ENCODE results near the gene INSL3. TPM values are rescaled to one million over a fixed set of nuclear protein-coding genes. Genes with fewer than 3 reads are reported as not detected.

The INSL3 gene
- total RNA-seq, 5 donors from 2014 or later (not counting 1 experiment from before 2014, with no cell fraction given) = 4.3 to 8.9 (median 5.4) TPM

DNA sequence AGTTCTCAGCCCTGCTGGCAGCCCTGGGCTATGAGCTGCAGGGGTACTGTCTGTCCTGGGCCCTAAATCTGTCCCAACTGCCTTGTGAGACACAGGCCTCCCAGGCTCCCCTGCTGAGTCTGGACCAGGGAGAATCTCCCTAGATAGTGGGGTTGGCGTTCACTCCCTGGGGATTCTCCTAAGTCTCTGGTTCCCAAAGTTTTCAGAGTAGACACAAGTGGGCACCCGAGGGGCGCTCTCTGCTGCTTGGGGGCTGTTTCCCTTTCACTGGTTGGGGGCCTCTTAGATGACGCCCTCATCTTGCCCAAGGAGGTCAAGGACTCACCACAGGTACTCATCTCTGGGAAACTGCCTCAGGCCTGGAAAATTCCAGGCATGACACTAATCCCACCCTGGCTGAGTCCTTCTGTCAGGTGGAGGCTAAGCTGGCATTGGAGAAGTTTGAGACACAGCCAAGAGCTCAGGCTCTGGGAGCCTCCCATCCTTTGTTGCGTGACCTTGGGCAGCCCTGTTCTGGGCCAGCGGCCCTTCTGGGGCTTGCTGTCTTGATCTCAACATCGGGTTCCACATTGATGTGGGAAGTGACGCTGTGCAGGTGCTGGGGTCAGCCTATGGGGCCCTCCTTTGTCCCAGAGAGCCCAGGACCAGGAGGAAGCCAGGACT lies 42.3 kb upstream of the INSL3 start:
- Histone ChIP-seq H3K36me3 (ENCODE audit: control insufficient read depth in 2 of 2, extremely low read depth in 1 of 2, insufficient read depth in 1 of 2, low read length in 1 of 2) (peaks cover 18 to 47% of the 10 kb centered on the region in 2 donors), H3K4me1 (ENCODE audit: control insufficient read depth in 1 of 2, extremely low read depth in 1 of 2, insufficient read depth in 2 of 2, low read length in 2 of 2) (peaks cover 7 to 34% of the 10 kb centered on the region in 2 experiments), H3K27ac (ENCODE audit: low read length) (no peak overlapping the region), H3K4me3 (ENCODE audit: control insufficient read depth in 1 of 2, extremely low read depth in 1 of 2, low read length in 1 of 2) (no peak overlapping the region), H3K27me3 (replicated peaks in 1 of 2; ENCODE audit: control insufficient read depth in 2 of 2, extremely low read depth in 1 of 2, insufficient read depth in 2 of 2, low read length in 1 of 2) (no peaks in the 10 kb centered on the region), H3K9me3 (no peaks in the 10 kb centered on the region)
- WGBS (ENCODE audit: insufficient coverage) = 91% methylated on average over 7 of the region's 8 CpGs
- ChIA-PET CTCF (interaction anchor here in 1 of 2 donors (1.5 kb wide), 1 partner anchor 69 kb away, joined by 4 read pairs; the partner anchor contains the start of gene CCDC124), POLR2A (interaction anchor here in 1 of 2 donors (0.6 kb wide), 2 partner anchors 84 to 365 kb away, joined by 3 to 9 read pairs; no protein-coding TSS in a partner anchor)
- H3K27ac Mint-ChIP-seq = peak overlapping the region in 1 of 2 donors; percentile 63
- H3K27me3 Mint-ChIP-seq = no peaks in the 10 kb centered on the region
- no peaks in the 10 kb centered on the region for H3K9me3 Mint-ChIP-seq
- ATAC-seq (replicated peaks in 1 of 4) = no peak
- DNase-seq = no peak
- H3K4me1 Mint-ChIP-seq = peaks cover 21 to 37% (median 26%) of the 10 kb centered on the region in 3 donors
- peaks cover 25% of the 10 kb centered on the region for H3K36me3 Mint-ChIP-seq
- H3K4me3 Mint-ChIP-seq = peak overlapping the region in 2 of 3 donors; percentile 6 to 90

DNA sequence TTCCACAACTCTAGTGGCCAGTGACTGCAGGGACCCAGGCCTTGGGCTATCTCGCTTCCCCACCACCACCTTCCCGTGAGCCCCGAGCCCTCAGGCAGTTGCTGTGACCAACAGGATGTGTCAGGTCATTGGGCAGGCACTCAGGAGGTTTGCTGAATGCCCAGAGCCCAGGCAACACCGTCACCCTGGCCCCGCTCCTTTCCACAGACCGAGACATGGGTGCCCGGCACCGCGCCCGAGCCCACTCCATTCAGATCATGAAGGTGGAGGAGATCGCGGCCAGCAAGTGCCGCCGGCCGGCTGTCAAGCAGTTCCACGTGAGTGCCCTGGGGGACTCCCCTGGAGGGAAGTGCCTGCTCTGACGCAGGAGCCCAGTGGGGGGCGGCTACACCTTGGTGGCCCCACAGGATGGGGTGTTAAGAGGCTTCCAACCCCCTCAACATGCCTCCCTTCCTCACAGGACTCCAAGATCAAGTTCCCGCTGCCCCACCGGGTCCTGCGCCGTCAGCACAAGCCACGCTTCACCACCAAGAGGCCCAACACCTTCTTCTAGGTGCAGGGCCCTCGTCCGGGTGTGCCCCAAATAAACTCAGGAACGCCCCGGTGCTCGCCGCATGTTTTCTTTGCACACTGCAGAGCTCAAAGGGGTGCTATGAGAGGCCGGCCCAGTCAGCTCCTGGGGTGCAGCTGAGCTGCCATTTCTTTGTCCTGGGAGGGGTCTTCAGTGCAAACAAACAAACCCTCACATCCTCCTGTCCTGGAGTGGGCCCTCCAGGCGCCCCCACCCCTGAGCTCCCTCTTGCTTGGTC lies 41.6 kb upstream of the INSL3 start:
- no peak for DNase-seq
- ChIA-PET CTCF (interaction anchor here in 1 of 2 donors (1.5 kb wide), 1 partner anchor 70 kb away, joined by 4 read pairs; the partner anchor contains the start of gene CCDC124), POLR2A (interaction anchor here in 1 of 2 donors (0.6 kb wide), 1 partner anchor 85 kb away, joined by 9 read pairs; no protein-coding TSS in a partner anchor)
- Histone ChIP-seq H3K36me3 (ENCODE audit: control insufficient read depth in 2 of 2, extremely low read depth in 1 of 2, insufficient read depth in 1 of 2, low read length in 1 of 2) (peaks cover 18 to 47% of the 10 kb centered on the region in 2 donors), H3K27ac (ENCODE audit: low read length) (no peak overlapping the region), H3K27me3 (replicated peaks in 1 of 2; ENCODE audit: control insufficient read depth in 2 of 2, extremely low read depth in 1 of 2, insufficient read depth in 2 of 2, low read length in 1 of 2) (no peaks in the 10 kb centered on the region), H3K4me3 (ENCODE audit: control insufficient read depth in 1 of 2, extremely low read depth in 1 of 2, low read length in 1 of 2) (no peak overlapping the region), H3K9me3 (no peaks in the 10 kb centered on the region), H3K4me1 (ENCODE audit: control insufficient read depth in 1 of 2, extremely low read depth in 1 of 2, insufficient read depth in 2 of 2, low read length in 2 of 2) (peaks cover 7 to 34% of the 10 kb centered on the region in 2 experiments)
- peaks cover 21 to 37% (median 26%) of the 10 kb centered on the region in 3 donors for H3K4me1 Mint-ChIP-seq
- ATAC-seq (replicated peaks in 1 of 4) = no peak
- no peak overlapping the region for H3K27ac Mint-ChIP-seq
- peak overlapping the region; percentile 31 to 90 (median 41) for H3K4me3 Mint-ChIP-seq
- H3K9me3 Mint-ChIP-seq = no peaks in the 10 kb centered on the region
- no peaks in the 10 kb centered on the region for H3K27me3 Mint-ChIP-seq
- H3K36me3 Mint-ChIP-seq = peaks cover 25% of the 10 kb centered on the region
- WGBS (ENCODE audit: insufficient coverage) = 89% methylated on average over 29 of the region's 31 CpGs

DNA sequence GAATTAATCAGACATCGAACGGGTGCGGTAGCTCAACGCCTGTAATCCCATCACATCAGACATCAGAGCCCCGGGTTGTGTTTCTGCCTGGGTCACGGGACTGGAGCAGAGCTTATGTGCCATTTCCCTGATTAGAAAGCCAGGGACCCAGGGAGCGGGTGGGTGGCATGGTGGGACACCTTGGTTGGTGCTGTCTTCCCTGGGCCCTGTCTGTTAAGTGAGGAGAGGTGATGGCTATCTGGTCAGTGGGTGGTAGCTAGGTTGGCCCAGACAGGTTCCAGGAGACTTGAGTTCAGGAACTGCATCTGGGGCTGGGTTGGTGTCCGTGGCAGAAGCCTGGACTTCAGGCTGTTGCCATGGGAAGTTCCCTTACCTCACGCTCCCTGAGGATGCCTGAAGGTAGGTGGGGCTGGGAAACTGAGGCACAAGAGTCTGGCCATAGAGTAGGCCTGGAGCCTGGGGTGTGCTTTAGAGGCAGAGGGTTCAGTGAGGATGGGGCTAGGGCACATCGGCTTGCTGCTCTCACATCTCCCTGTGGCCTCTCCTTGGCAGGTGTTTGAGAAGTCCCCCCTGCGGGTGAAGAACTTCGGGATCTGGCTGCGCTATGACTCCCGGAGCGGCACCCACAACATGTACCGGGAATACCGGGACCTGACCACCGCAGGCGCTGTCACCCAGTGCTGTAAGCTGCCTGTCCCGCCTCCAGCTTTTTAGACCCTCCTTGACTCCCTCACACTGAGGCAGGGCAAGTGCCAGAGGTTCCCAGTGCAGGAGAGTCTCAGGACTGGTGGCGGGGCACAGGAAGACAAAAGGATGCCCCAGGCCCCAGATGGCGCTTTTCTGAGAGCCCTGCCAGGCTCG lies 40.5 kb upstream of the INSL3 start:
- ChIA-PET POLR2A (interaction anchor here in 1 of 2 donors (0.6 kb wide), 1 partner anchor 13 kb away, joined by 6 read pairs; no protein-coding TSS in a partner anchor), CTCF (interaction anchor here in 1 of 2 donors (0.6 kb wide), 1 partner anchor 75 kb away, joined by 7 read pairs; no protein-coding TSS in a partner anchor)
- 76% methylated on average over 13 of the region's 23 CpGs for WGBS (ENCODE audit: insufficient coverage)
- Histone ChIP-seq H3K4me1 (ENCODE audit: control insufficient read depth in 1 of 2, extremely low read depth in 1 of 2, insufficient read depth in 2 of 2, low read length in 2 of 2) (peaks cover 7 to 34% of the 10 kb centered on the region in 2 experiments), H3K36me3 (ENCODE audit: control insufficient read depth in 2 of 2, extremely low read depth in 1 of 2, insufficient read depth in 1 of 2, low read length in 1 of 2) (peaks cover 18 to 47% of the 10 kb centered on the region in 2 donors), H3K27me3 (replicated peaks in 1 of 2; ENCODE audit: control insufficient read depth in 2 of 2, extremely low read depth in 1 of 2, insufficient read depth in 2 of 2, low read length in 1 of 2) (no peaks in the 10 kb centered on the region), H3K27ac (ENCODE audit: low read length) (peak overlapping the region; percentile 48), H3K4me3 (ENCODE audit: control insufficient read depth in 1 of 2, extremely low read depth in 1 of 2, low read length in 1 of 2) (peak overlapping the region in 1 of 2 donors; percentile 94), H3K9me3 (no peaks in the 10 kb centered on the region)
- ATAC-seq (replicated peaks in 1 of 4) (no peak), DNase-seq (no peak)
- Mint-ChIP-seq H3K4me3 (peak overlapping the region; percentile 88 to 100 (median 90)), H3K27me3 (no peaks in the 10 kb centered on the region), H3K4me1 (peaks cover 21 to 37% (median 26%) of the 10 kb centered on the region in 3 donors), H3K27ac (peak overlapping the region; percentile 91 to 98), H3K9me3 (no peaks in the 10 kb centered on the region), H3K36me3 (peaks cover 25% of the 10 kb centered on the region)

DNA sequence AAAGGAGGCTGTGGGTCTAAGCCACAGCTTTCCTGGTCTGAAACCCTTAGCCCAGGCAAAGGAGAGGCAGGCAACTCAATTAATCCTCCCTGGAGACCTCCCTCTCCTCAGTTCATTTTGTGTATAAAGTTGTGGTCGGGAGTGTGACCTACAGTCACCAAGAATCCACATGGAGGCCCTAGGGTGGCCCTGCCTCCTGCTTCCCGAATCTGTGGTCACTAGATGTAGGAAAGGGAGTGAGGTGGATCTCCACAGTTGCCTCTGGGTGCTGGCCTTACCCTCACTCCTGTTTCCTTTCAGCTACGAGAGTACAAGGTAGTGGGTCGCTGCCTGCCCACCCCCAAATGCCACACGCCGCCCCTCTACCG lies 39.7 kb upstream of the INSL3 start:
- CTCF ChIA-PET = no interaction called here
- DNase-seq (no peak), ATAC-seq (replicated peaks in 1 of 4) (no peak)
- Histone ChIP-seq H3K4me1 (ENCODE audit: control insufficient read depth in 1 of 2, extremely low read depth in 1 of 2, insufficient read depth in 2 of 2, low read length in 2 of 2) (peaks cover 7 to 34% of the 10 kb centered on the region in 2 experiments), H3K9me3 (no peaks in the 10 kb centered on the region), H3K36me3 (ENCODE audit: control insufficient read depth in 2 of 2, extremely low read depth in 1 of 2, insufficient read depth in 1 of 2, low read length in 1 of 2) (peaks cover 18 to 47% of the 10 kb centered on the region in 2 donors), H3K4me3 (ENCODE audit: control insufficient read depth in 1 of 2, extremely low read depth in 1 of 2, low read length in 1 of 2) (peak overlapping the region; percentile 84 to 94), H3K27me3 (replicated peaks in 1 of 2; ENCODE audit: control insufficient read depth in 2 of 2, extremely low read depth in 1 of 2, insufficient read depth in 2 of 2, low read length in 1 of 2) (no peaks in the 10 kb centered on the region), H3K27ac (ENCODE audit: low read length) (peak overlapping the region; percentile 48)
- POLR2A ChIA-PET = no interaction called here
- Mint-ChIP-seq H3K36me3 (peaks cover 25% of the 10 kb centered on the region), H3K27me3 (no peaks in the 10 kb centered on the region), H3K27ac (peak overlapping the region; percentile 91 to 98), H3K4me1 (peaks cover 21 to 37% (median 26%) of the 10 kb centered on the region in 3 donors), H3K4me3 (peak overlapping the region; percentile 88 to 100 (median 90)), H3K9me3 (no peaks in the 10 kb centered on the region)
- no CpG with 5 or more reads among the region's 7 CpGs for WGBS (ENCODE audit: insufficient coverage)

DNA sequence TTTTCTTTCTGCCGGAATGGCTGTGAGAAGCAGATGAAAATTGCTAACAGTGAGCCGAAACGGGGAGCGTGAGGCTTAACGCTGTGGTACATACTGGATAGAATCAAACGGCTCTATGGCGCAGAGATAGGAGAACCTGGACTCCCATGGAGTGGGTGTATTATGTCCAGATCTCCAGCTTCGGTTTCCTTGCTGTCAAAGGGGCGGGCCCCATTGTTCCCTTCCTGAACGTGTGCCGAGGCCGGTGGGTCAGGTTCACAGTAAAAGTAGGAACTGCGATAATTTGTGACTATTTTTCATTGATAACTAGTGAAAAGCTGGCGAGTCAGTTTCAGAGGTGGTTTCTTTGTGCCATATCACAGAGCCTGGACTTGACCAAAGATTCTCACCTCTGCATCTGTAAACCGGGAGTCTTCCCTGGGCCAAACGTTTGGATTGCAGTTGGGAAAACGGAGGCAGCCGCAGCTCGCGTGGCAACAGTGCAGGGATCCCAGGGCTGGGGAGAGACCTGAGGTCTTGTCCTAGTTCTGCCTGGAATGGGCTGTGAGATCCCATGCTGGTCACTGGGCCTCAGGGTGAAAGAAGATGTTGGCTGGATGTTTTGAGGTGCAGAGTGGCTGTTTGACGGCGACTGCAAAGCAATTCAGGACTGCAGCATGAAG lies 39.1 kb upstream of the INSL3 start:
- ChIA-PET POLR2A (interaction anchor here in 1 of 2 donors (0.6 kb wide), 1 partner anchor 16 kb away, joined by 6 read pairs; no protein-coding TSS in a partner anchor), CTCF (interaction anchor here in 1 of 2 donors (1.4 to 3.0 kb wide), 4 partner anchors 11 to 86 kb away, joined by 4 to 139 read pairs (median 10); partner anchors contain the start of genes CCDC124, JAK3 and SLC5A5)
- Histone ChIP-seq H3K9me3 (no peaks in the 10 kb centered on the region), H3K27me3 (replicated peaks in 1 of 2; ENCODE audit: control insufficient read depth in 2 of 2, extremely low read depth in 1 of 2, insufficient read depth in 2 of 2, low read length in 1 of 2) (no peaks in the 10 kb centered on the region), H3K4me1 (ENCODE audit: control insufficient read depth in 1 of 2, extremely low read depth in 1 of 2, insufficient read depth in 2 of 2, low read length in 2 of 2) (peaks cover 7 to 39% of the 10 kb centered on the region in 2 experiments), H3K36me3 (ENCODE audit: control insufficient read depth in 2 of 2, extremely low read depth in 1 of 2, insufficient read depth in 1 of 2, low read length in 1 of 2) (peaks cover 18 to 43% of the 10 kb centered on the region in 2 donors), H3K4me3 (ENCODE audit: control insufficient read depth in 1 of 2, extremely low read depth in 1 of 2, low read length in 1 of 2) (peak overlapping the region; percentile 84 to 94), H3K27ac (ENCODE audit: low read length) (peak overlapping the region; percentile 48)
- no peak for DNase-seq
- Mint-ChIP-seq H3K27me3 (no peaks in the 10 kb centered on the region), H3K36me3 (peaks cover 25% of the 10 kb centered on the region), H3K27ac (peak overlapping the region; percentile 91 to 98), H3K4me1 (peaks cover 23 to 39% (median 29%) of the 10 kb centered on the region in 3 donors), H3K9me3 (no peaks in the 10 kb centered on the region), H3K4me3 (peak overlapping the region; percentile 88 to 100 (median 90))
- ATAC-seq (replicated peaks in 1 of 4) = no peak
- whole genome bisulfite sequencing (ENCODE audit: insufficient coverage) = under 1% methylated on average over 12 of the region's 22 CpGs
